Skeletal muscle tissue (tissue), 4 donors: ENCODE results near the gene MMP17. TPM values are rescaled to one million over a fixed set of nuclear protein-coding genes. Genes with fewer than 3 reads are reported as not detected.

ENCODE experiments used
- H3K27ac ChIP-seq: one replicate; pipeline ENCODE4 v1.7.0; 2013; ENCODE audit warnings: mild to moderate bottlenecking, low read depth, low read length, inconsistent platforms
- H3K27me3 ChIP-seq, 3 donors: one replicate each; pipeline ENCODE4 v1.7.0; 2013; ENCODE audit warnings: low read length in 3 of 3; ENCODE audit not compliant: control insufficient read depth in 3 of 3, insufficient read depth in 3 of 3
- H3K36me3 ChIP-seq, 3 donors: one replicate each; pipeline ENCODE4 v1.7.0; 2013; ENCODE audit warnings: low read length in 3 of 3; ENCODE audit not compliant: control insufficient read depth in 3 of 3, insufficient read depth in 3 of 3
- H3K4me1 ChIP-seq, 3 donors: one replicate each; pipeline ENCODE4 v1.7.0; 2013; ENCODE audit warnings: low read length in 3 of 3, mild to moderate bottlenecking in 3 of 3; ENCODE audit not compliant: control insufficient read depth in 3 of 3, insufficient read depth in 3 of 3
- H3K4me3 ChIP-seq, 3 donors: one replicate each; pipeline ENCODE4 v1.7.0; 2013; ENCODE audit warnings: low read length in 3 of 3
- H3K9ac ChIP-seq, 3 donors: one replicate each; pipeline ENCODE4 v1.7.0; 2013; ENCODE audit warnings: low read length in 3 of 3, mild to moderate bottlenecking in 3 of 3, moderate library complexity in 2 of 3, low read depth in 1 of 3
- H3K9me3 ChIP-seq, 3 donors: one replicate each; pipeline ENCODE4 v1.7.0; 2013; ENCODE audit warnings: low read length in 3 of 3; ENCODE audit not compliant: control insufficient read depth in 3 of 3
- total RNA-seq: library from RNA; depleted of rRNA; stranded (reverse); fragments of >200 nt; gene quantifications from one replicate; pipeline ENCODE4 v1.2.3, GENCODE V29; 2014
- donor health status: Osteomylitis.

MMP17 gene
- total RNA-seq, 1 donor from 2014 or later, result 6.3 TPM

DNA sequence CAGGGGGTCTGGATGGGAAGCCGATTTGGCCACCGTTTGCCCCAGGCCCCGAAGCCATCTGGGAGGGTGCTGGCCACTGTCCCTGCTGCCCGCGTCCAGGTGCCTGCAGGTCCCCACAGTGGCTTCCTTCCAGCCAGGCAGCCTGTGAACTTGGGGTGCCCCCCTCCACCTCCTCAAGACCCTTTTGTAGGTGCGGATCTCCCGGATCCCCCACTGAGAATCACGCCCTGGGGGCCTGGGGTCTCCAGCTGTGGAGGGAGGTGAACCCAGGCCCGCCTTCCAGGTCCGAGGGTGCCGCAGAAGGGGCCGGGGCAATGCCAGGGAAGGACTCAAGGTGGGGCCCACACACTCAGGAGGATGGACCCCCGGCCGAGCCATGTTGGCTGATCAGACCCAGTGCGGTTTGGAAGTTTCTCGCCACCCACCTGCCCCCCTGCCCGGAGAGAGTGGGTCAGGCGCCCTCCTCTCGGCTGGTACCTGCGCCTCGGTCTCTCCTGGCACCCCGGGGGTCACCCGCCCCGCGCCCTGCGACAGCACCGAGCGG is 1.7 kb downstream of the MMP17 start:
- Histone ChIP-seq H3K36me3 (no peaks in the 10 kb centered on the region), H3K27ac (no peak overlapping the region), H3K4me1 (peaks cover 17 to 48% (median 31%) of the 10 kb centered on the region in 3 donors), H3K9ac (peak overlapping the region in 2 of 3 donors; percentile 38 to 45), H3K27me3 (peaks cover 52 to 70% (median 61%) of the 10 kb centered on the region in 3 donors), H3K4me3 (peak overlapping the region; percentile 38 to 67 (median 51)), H3K9me3 (no peaks in the 10 kb centered on the region)

DNA sequence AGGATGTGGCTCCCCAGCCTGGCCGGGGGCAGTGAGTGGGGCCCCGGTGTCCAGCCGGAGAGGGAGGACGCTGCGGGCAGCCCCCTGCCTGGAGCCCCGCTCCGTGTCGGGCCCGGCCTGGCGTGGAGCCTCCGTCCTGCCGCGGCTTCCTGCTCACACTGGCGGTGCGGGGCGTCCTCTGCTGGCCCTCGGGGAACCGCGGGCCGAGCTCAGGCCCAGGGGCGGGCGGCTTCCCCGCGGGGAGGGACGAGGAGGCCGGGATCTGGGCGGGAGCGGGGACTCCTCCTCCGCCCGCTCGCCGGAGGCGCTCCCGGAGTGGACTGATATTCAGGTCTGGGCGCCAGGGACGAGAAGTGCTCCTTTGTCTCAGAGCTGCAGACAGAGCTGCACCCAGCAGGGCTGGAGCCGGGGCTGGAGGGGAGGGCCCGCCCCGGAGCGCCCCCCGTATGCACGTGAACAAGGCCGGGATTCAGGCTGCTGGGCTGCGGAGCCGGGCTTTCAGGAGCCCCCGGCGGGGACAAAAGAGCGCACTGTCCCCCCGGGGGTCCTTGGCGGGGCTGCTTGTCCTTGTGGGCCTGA is 2.2 kb downstream of the MMP17 start:
- no peak overlapping the region for H3K27ac ChIP-seq

DNA sequence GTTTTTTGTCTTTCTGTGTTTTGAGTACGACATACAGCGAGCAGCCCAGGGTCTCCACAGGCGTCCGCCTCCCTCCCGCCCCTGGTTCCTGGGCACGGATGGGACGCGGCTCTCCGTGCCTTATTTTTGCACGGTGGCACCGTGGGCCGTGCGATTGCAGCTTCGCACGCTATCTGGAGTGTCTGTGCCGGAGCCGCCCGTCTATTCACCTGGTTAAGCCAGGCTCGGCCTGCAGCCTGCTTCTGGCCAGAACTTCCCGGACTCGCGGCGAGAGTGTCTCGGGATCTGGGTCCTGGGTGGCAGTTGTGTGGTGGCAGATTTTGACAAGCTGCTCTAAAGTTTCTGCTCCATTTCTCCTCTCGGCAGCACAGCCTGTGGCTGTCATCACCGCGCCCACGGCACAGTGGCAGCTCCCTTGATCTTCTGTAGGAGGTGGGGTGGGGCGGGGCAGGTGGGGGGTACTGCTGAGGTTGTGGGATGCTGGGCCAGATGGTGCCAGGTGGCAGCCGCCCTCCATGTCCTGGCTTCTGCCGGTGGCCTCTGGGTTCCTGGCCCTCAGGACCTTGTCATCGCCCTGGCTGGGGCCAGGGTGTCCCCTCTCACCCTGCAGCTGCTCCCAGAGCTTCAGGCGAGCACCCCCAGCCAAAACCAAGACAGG is 2.9 kb downstream of the MMP17 start:
- peak overlapping the region; percentile 48 to 57 (median 51) for H3K4me3 ChIP-seq
- peaks cover 15 to 41% (median 26%) of the 10 kb centered on the region in 3 donors for H3K4me1 ChIP-seq
- H3K9me3 ChIP-seq, result no peaks in the 10 kb centered on the region
- peak overlapping the region; percentile 19 for H3K27ac ChIP-seq
- peaks cover 62 to 77% (median 69%) of the 10 kb centered on the region in 3 donors for H3K27me3 ChIP-seq
- no peaks in the 10 kb centered on the region for H3K36me3 ChIP-seq
- peak overlapping the region in 2 of 3 donors; percentile 33 to 50 for H3K9ac ChIP-seq

More for the DNA sequence above, 2.2 kb downstream of the MMP17 start:
- H3K9me3 ChIP-seq, result no peaks in the 10 kb centered on the region
- H3K4me3 ChIP-seq, result peak overlapping the region; percentile 48 to 67 (median 51)
- peaks cover 57 to 76% (median 66%) of the 10 kb centered on the region in 3 donors for H3K27me3 ChIP-seq
- H3K4me1 ChIP-seq, result peaks cover 15 to 43% (median 27%) of the 10 kb centered on the region in 3 donors
- peak overlapping the region in 2 of 3 donors; percentile 23 to 50 for H3K9ac ChIP-seq
- no peaks in the 10 kb centered on the region for H3K36me3 ChIP-seq

DNA sequence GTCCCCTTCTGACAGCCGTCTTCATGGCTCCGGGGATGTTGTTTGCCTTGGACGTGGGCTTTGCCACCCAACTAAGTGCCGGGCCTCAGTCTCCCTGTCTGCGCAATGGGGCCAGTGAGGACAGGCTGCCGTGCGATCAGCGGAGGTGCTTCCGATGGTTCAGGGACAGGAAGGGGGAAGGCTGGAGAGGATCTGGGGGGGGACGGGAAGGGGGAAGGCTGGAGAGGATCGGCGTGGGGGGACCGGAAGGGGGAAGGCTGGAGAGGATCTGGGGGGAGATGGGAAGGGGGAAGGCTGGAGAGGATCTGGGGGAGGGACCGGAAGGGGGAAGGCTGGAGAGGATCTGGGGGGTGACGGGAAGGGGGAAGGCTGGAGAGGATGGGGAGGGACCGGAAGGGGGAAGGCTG is 3.4 kb downstream of the MMP17 start:
- H3K9ac ChIP-seq, result peak overlapping the region in 1 of 3 donors; percentile 33
- H3K4me1 ChIP-seq, result peaks cover 15 to 41% (median 26%) of the 10 kb centered on the region in 3 donors
- H3K9me3 ChIP-seq, result no peaks in the 10 kb centered on the region
- H3K27ac ChIP-seq, result peak overlapping the region; percentile 19
- no peaks in the 10 kb centered on the region for H3K36me3 ChIP-seq
- peaks cover 60 to 75% (median 63%) of the 10 kb centered on the region in 3 donors for H3K27me3 ChIP-seq
- H3K4me3 ChIP-seq, result peak overlapping the region; percentile 48 to 52 (median 51)

DNA sequence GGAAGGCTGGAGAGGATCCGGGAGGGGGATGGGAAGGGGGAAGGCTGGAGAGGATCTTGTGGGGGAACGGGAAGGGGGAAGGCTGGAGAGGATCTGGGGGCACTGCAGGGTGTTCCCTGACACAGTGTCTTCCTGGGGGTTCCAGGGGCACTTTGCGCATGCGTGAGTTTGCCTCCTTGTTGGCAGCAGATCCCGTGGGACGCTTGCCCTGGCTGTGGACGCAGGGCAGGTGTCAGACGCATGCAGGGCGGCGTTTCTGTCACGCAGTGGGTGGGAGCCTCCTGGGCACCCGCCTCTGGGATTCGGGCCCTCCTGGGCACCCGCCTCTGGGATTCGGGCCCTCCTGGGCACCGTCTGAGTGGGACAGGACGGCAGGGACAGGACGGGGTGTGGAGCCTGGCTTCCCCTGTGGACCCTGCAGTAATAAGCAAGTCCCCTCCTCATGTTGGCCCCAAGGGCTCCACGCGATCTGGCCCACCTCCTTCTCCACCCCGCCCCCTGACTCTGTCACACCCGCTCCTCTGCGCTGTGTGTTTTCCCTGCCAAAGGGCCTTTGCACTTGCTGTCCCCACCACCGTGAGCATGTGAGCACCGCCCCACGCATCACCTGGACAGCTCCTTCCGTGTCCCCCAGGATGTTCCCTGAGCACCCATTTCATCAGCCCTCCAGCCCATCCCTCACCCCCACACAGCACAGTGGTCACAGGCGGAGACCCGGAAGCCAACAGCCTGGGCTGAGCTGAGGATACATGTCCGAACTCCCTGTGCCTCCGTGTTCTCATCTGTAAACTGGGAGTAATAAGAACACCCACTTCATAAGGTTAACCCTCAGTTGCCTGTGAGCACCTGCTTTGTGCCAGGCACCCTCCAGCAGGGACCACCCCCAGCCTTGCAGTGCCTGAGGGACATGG is 4.4 kb downstream of the MMP17 start:
- peaks cover 15 to 38% (median 26%) of the 10 kb centered on the region in 3 donors for H3K4me1 ChIP-seq
- H3K27ac ChIP-seq, result no peak overlapping the region
- H3K9me3 ChIP-seq, result no peaks in the 10 kb centered on the region
- no peaks in the 10 kb centered on the region for H3K36me3 ChIP-seq
- no peak overlapping the region for H3K9ac ChIP-seq
- peaks cover 56 to 76% (median 57%) of the 10 kb centered on the region in 3 donors for H3K27me3 ChIP-seq
- peak overlapping the region; percentile 22 to 61 (median 32) for H3K4me3 ChIP-seq

DNA sequence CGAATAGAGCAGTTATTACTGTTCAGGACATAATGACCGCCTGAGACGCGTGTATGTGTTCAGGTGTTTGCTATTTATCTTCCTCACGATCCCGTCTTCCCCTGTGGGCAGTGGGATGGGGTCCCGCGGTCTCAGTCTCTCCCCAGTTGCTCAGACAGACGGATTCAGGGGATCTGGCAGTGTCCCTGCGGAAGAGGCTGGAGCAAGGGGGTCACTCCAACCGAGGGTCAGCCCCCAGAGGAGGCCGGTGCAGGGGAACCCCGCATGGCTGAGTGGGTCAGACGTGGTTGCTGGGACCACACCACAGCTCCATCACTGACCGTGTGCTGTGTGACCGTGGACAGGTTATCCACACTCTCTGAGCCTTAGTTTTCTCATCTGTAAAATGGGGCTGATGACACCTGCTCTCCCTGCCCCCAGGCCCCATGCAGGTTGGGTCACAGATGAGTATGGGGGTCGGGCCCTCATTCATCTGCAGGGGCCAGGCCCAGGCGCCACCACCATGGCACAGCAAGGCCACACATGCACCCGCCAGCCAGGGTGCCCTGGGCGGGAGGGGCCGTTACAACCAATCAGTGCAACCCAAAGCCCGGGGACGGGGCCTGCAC is 5.2 kb downstream of the MMP17 start:
- Histone ChIP-seq H3K4me1 (peaks cover 15 to 38% (median 26%) of the 10 kb centered on the region in 3 donors), H3K4me3 (no peak overlapping the region), H3K27ac (no peak overlapping the region), H3K36me3 (no peaks in the 10 kb centered on the region), H3K9ac (no peak overlapping the region), H3K27me3 (peaks cover 56 to 76% (median 56%) of the 10 kb centered on the region in 3 donors), H3K9me3 (no peaks in the 10 kb centered on the region)

DNA sequence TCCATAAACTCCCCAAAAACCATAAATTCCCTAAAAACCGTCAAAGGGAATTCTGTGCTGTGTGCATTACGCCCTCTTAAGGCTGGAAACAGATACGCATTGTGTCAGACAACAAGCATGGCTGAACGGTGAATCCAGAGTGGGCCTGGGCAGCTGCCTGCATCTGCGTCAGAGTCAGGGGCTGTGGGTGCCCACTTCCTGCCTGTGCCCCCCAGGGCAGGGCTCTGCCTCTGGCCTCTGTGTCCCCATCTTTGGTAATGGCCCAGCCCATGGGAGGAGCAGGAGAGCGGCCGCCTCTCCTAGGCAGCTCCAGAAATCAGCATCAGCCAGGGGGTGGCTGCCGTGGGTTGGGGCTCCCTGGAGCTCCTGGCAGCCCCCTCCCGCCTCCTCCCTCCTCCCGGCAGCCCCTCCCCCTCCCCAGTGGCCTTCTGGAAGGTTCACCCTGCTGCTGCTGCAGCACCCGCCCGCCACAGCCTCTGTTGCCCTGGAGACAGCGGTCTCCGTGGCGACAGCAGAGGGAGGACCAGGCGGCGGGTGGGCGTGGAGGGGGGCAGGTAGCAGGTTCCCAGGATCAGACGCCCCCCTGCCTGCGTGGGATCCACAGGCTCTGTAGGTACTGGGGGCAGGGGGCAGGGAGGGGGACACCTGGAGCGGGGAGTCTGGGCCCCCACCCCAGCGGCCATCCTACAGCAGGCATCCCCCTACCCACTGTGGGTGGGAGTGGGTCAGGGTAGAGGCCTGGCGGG is 5.9 kb downstream of the MMP17 start:
- Histone ChIP-seq H3K4me3 (no peak overlapping the region), H3K27me3 (peaks cover 51 to 70% (median 51%) of the 10 kb centered on the region in 3 donors), H3K4me1 (peaks cover 15 to 32% (median 22%) of the 10 kb centered on the region in 3 donors), H3K9me3 (no peaks in the 10 kb centered on the region), H3K27ac (no peak overlapping the region), H3K9ac (no peak overlapping the region), H3K36me3 (no peaks in the 10 kb centered on the region)

DNA sequence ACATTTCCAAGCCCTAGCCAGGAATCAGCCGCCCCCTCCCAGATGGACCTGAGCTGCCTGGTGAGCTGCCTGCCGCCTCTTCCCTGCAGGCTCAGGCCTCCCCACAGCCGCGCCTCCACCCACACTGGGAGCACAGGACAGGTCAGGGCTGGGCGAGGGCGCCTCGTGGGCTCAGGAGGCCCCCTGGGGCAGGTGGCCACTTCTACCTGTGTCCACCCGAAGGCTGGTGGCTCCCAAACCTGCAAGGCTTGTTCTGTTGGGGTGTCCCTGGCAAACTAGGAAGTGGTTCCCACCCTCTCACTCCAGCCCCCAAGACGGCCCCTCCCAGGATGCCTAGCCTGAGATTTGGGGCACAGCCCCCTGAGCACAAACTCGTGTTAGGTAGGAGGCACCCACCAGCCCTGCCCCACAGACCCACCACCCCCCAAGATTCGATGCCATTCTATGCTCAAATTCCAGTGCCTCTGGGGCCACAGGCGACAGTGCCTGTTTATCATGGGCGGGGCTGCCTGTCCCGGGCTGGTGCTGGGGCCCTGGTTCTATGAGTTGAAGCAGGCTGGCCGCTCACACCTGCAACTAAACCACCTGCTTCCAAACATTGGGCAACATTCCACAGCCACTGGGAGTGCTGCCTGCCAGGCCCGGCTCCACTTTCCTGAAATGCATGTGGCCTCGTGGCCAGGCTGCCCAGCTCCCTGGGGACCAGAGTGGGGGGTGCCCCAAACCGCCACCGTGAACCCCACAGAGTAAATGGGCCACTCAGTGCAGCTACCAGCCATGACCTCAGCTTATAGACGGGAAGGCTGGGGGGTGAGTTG is 6.8 kb downstream of the MMP17 start:
- Histone ChIP-seq H3K27me3 (peaks cover 42 to 60% (median 44%) of the 10 kb centered on the region in 3 donors), H3K27ac (no peak overlapping the region), H3K9me3 (no peaks in the 10 kb centered on the region), H3K4me3 (no peak overlapping the region), H3K9ac (no peak overlapping the region), H3K36me3 (no peaks in the 10 kb centered on the region), H3K4me1 (peaks cover 11 to 24% (median 15%) of the 10 kb centered on the region in 3 donors)
